Activated naive CD4-positive, alpha-beta T cell treated with anti-CD3 and anti-CD28 coated beads for 36 hours (primary cell): ENCODE measurements around the gene MZT2A. TPM values are rescaled to one million over a fixed set of nuclear protein-coding genes. Genes with fewer than 3 reads are reported as not detected.
"Not testable (repeated sequence)": the region's sequence is repeated elsewhere in the genome, so short reads cannot be mapped to it uniquely, and the experiment has no call there.

Experiments used
- CTCF ChIA-PET: fragments of 350-600 bp; sonication (Branson Sonifier 250); formaldehyde crosslinking; loops from one replicate; lab custom pipeline; 2021; ENCODE audit warnings: antibody characterized with exemption; lab: Charles Lee
- DNase-seq: peaks from one replicate; pipeline ENCODE4 v3.0.0-alpha.2; 2020
- H3K27ac Mint-ChIP-seq: one replicate; pipeline ENCODE4 v1.8.0; 2021; ENCODE audit warnings: mild to moderate bottlenecking, mixed read lengths
- H3K27me3 Mint-ChIP-seq: one replicate; pipeline ENCODE4 v1.8.0; 2021; ENCODE audit warnings: low read depth, mixed read lengths
- H3K36me3 Mint-ChIP-seq: one replicate; pipeline ENCODE4 v1.8.0; 2021; ENCODE audit warnings: low read depth, mixed read lengths
- H3K4me1 Mint-ChIP-seq: one replicate; pipeline ENCODE4 v1.8.0; 2021; ENCODE audit warnings: low read depth, mixed read lengths
- H3K4me3 Mint-ChIP-seq: one replicate; pipeline ENCODE4 v1.8.0; 2021; ENCODE audit warnings: mild to moderate bottlenecking, moderate library complexity, mixed read lengths
- H3K9me3 Mint-ChIP-seq: one replicate; pipeline ENCODE4 v1.8.0; 2021; ENCODE audit warnings: mixed read lengths
- intact Hi-C: fragments of 100-400 bp; cut with micrococcal nuclease; formaldehyde crosslinking; loops from one replicate; pipeline ENCODE4 v1.15.1; 2023
- microRNA-seq: library from miRNA; unstranded; fragments of <30 nt; microRNA quantifications from one replicate; pipeline ENCODE4 v1.2.0, GENCODE V29; 2022; ENCODE audit warnings: borderline microRNAs expressed, borderline replicate concordance
- total RNA-seq, 2 experiments: library from RNA; stranded (reverse); gene quantifications; one replicate each; pipeline ENCODE4 v1.2.3, GENCODE V29; 2021

The MZT2A gene
- total RNA-seq, 2 experiments from 2014 or later, result 230 to 231 TPM

GRCh38 chr2:131451265-131451949, 40.8 kb downstream of the MZT2A start:
- peak; percentile 44 for DNase-seq
- H3K4me1 Mint-ChIP-seq, H3K27ac Mint-ChIP-seq, H3K4me3 Mint-ChIP-seq, H3K9me3 Mint-ChIP-seq, intact Hi-C loops, CTCF ChIA-PET, H3K36me3 Mint-ChIP-seq: not testable (repeated sequence)
- peaks cover 19% of the 10 kb centered on the region for H3K27me3 Mint-ChIP-seq

DNA sequence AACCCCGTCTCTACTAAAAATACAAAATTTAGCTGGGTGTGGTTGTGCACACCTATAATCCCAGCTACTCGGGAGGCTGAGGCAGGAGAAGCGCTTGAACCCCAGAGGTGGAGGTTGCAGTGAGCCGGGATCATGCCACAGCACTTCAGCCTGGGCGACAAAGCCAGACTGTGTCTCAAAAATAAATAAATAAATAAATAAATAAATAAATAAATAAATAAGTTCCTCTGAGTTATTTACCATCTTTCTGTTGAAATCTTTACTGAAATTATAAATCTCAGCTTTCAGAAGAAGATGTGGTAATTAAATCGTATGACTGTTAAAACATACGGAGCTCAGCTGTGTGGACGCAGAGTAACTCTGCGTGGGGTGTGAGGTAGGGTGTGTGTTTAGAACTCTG, 44.2 kb downstream of the MZT2A start:
- H3K36me3 Mint-ChIP-seq, H3K27ac Mint-ChIP-seq, H3K4me3 Mint-ChIP-seq, intact Hi-C loops, H3K9me3 Mint-ChIP-seq, DNase-seq, CTCF ChIA-PET, H3K4me1 Mint-ChIP-seq: not testable (repeated sequence)
- H3K27me3 Mint-ChIP-seq, result peaks cover 13% of the 10 kb centered on the region

GRCh38 chr2:131445896-131446295, 46.3 kb downstream of the MZT2A start:
- Mint-ChIP-seq H3K27me3 (peaks cover 12% of the 10 kb centered on the region), H3K9me3 (no peaks in the 10 kb centered on the region), H3K36me3 (no peaks in the 10 kb centered on the region), H3K27ac (no peak overlapping the region), H3K4me3 (no peak overlapping the region), H3K4me1 (peaks cover 5% of the 10 kb centered on the region)
- intact Hi-C loops, result no loop called here
- CTCF ChIA-PET, result no interaction called here
- DNase-seq, result no peak

DNA sequence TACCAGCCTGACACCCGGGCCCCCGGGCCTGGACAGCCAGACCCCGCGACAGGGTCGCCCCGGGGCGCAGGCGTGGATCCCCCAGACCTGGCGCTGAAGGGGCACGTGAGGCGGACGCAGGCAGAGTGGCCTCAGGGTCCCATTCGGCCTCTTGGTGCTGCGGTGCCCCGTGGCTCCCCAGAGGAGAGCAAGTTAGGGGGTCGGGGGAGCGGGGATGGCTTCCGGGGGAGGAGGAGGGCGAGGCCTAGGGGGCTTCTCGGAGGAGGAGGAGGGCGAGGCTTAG, 46.7 kb downstream of the MZT2A start:
- H3K27ac Mint-ChIP-seq, DNase-seq, intact Hi-C loops, H3K9me3 Mint-ChIP-seq, H3K4me3 Mint-ChIP-seq, H3K36me3 Mint-ChIP-seq, H3K4me1 Mint-ChIP-seq, CTCF ChIA-PET: not testable (repeated sequence)
- H3K27me3 Mint-ChIP-seq, result peaks cover 12% of the 10 kb centered on the region

DNA sequence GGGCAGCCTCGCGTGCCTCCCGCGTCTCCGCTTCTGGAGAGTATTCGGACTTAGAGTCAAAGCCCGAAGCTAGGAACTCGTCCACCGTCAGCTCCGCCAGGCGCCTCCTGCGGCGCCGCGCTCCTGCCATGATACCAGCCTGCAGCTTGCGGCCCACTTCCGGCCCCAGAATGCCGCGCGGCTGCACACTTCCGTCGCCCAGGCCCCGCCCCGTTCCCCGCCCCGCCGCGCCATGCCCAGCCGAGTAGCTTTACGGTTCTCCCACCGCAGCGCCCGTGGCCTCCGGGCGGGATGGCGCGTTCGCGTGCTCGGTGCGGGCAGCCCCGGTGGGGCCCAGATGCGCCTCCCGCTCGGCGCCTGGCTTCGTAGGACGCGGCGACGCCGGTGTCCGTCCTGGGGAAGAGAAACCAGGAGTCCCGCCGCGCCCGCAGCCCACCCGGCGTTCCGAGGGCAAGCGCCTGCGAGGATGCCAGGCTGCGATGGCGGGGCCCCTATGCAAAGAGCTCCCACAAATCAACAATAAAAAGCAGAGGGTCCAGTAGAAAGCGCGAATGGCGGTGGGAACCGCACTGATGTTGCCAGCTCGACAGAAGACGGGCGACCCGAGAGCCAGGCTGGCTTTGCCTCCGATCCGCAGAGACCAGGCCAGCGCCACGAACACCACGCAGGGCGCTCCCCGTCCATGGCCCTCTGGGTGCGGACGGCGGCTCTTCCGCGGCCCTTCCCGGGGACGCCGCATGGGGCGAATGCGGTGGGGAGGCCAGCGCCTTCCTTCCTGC, 47.3 kb downstream of the MZT2A start:
- H3K4me1 Mint-ChIP-seq, DNase-seq, H3K36me3 Mint-ChIP-seq, CTCF ChIA-PET, H3K27ac Mint-ChIP-seq, H3K4me3 Mint-ChIP-seq, intact Hi-C loops, H3K9me3 Mint-ChIP-seq: not testable (repeated sequence)
- H3K27me3 Mint-ChIP-seq, result peaks cover 12% of the 10 kb centered on the region

- intact Hi-C loops, result loop anchor here (2.0 kb wide), 1 partner anchor 52 kb away; the partner anchor contains the start of gene MZT2A
- H3K9me3 Mint-ChIP-seq, H3K4me1 Mint-ChIP-seq, CTCF ChIA-PET, H3K36me3 Mint-ChIP-seq, H3K27me3 Mint-ChIP-seq, H3K4me3 Mint-ChIP-seq: not testable (repeated sequence)
- peak overlapping the region; percentile 46 for H3K27ac Mint-ChIP-seq
- DNase-seq, result peak; percentile 16
Measured at GRCh38 chr2:131440742-131441468, 51.3 kb downstream of the MZT2A start.

Small RNA genes within 50 kb of the gene (microRNA-seq; reads per million reads assigned to microRNA genes)
- gene MIR4784, result not detected

Other genes starting within 250 kb of the MZT2A start
- not detected for gene RAB6D, start 128.2 kb downstream of the MZT2A start, total RNA-seq
- not detected for gene TUBA3D, start 16.3 kb downstream of the MZT2A start, total RNA-seq
- gene CCDC74A, start 35.5 kb upstream of the MZT2A start, total RNA-seq, result 1 to 10 TPM; 6.8 to 7.1 TPM